Suppressor macrophage treated with lipopolysaccharide for 4 hours (primary cell): ENCODE data around the gene ACSM6.

Experiments
- DNase-seq: peaks from one replicate; pipeline ENCODE4 v3.0.0-alpha.2; 2020

ACSM6 gene

GRCh38 chr10:95275726-95276366 is 81.8 kb downstream of the ACSM6 start:
- no peak for DNase-seq

DNA sequence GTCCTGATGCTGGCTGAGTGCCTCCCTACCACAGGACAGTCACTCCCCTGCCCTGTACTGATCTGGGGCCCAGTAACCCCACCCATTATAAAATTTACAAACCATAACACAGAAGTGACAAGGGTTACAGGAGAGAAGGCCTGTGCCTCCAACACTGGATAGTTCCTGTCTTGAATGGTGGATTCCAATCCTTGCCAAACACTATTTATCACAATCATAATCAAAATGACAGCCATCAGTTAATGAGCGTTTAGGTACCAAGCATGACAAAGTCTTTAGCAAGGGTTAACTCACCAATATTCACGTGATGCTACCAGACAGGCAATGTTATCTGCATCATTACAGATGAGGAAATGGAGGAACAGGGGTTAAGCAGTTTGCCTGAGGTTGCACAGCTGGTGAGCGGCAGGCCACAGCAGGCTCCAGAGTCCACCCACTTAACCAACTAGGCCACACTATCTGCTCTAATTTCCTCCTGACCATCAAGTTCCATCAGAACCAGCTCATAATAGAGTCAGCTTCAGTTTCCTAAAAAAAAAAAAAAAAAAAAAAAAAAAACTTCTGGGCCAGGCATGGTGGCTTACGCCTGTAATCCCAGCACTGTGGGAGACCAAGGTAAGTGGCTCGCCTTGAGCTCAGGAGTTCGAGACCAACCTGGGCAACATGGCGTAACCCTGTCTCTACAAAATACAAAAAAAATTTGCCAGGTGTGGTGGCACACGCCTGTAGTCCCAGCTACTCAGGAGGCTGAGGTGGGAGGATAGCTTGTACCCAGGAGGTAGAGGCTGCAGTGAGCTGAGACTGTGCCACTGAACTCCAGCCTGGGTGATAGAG is 82.5 kb downstream of the ACSM6 start:
- DNase-seq, result no peak

- DNase-seq, result no peak
Observed at GRCh38 chr10:95277201-95277570, 83.1 kb downstream of the ACSM6 start.

- no peak for DNase-seq
Observed at GRCh38 chr10:95277614-95278013, 83.6 kb downstream of the ACSM6 start.
